Stomach (tissue), 4 donors: Measurements from ENCODE around the gene RIMS3.

ENCODE experiments used
- EP300 ChIP-seq: sonication (generic); formaldehyde crosslinking; IDR thresholded peaks from one replicate; pipeline ENCODE4 v1.6.1; 2017; ENCODE audit warnings: antibody characterized with exemption
- POLR2A ChIP-seq, 4 donors: fragments of 450-650 bp; IDR thresholded peaks; one replicate each; pipeline ENCODE4 v1.6.1; 2016; ENCODE audit warnings: antibody characterized with exemption in 4 of 4, control low read depth in 2 of 4, mild to moderate bottlenecking in 1 of 4, moderate library complexity in 1 of 4
- POLR2AphosphoS5 ChIP-seq, 3 donors: sonication (generic); formaldehyde crosslinking; IDR thresholded peaks; one replicate each; pipeline ENCODE4 v1.6.1; 2016; ENCODE audit warnings: antibody characterized with exemption in 3 of 3
- TF ChIP-seq, protein P1 (sequence below), 7 experiments: fragments of 450-650 bp in 4 of 7; fragments of 200-600 bp in 3 of 7; sonication (generic) in 3 of 7; IDR thresholded peaks; one replicate each; pipeline ENCODE4 v1.5.1; 2016 to 2019; ENCODE audit warnings: antibody characterized with exemption in 7 of 7, control low read depth in 2 of 7, mild to moderate bottlenecking in 1 of 7

DNA sequence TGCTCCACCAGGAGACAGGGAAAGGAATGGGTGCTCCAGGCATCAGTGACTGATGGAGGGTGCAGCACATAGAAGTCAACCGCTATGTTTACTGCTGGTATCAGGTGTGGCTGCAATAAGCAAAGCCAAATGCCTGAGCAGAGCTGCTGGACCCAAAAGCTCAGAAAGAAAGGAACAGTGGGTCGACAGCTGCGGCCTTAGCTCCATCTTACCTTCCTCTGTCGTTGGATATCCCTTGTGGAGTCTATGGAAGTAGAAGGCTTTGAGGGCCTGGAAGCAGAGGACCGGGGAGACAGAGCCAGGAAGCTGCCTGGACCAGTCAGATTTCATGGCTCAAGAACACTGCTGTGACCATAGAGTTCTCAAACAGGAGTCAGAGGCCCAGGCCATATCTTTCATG lies 45.3 kb downstream of the RIMS3 start:
- TF ChIP-seq, protein P1, sequence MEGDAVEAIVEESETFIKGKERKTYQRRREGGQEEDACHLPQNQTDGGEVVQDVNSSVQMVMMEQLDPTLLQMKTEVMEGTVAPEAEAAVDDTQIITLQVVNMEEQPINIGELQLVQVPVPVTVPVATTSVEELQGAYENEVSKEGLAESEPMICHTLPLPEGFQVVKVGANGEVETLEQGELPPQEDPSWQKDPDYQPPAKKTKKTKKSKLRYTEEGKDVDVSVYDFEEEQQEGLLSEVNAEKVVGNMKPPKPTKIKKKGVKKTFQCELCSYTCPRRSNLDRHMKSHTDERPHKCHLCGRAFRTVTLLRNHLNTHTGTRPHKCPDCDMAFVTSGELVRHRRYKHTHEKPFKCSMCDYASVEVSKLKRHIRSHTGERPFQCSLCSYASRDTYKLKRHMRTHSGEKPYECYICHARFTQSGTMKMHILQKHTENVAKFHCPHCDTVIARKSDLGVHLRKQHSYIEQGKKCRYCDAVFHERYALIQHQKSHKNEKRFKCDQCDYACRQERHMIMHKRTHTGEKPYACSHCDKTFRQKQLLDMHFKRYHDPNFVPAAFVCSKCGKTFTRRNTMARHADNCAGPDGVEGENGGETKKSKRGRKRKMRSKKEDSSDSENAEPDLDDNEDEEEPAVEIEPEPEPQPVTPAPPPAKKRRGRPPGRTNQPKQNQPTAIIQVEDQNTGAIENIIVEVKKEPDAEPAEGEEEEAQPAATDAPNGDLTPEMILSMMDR (IDR thresholded peaks at IDR 0.05) = no peak
- TF ChIP-seq POLR2A (IDR thresholded peaks at IDR 0.05) (no peak), EP300 (no peak), POLR2AphosphoS5 (IDR thresholded peaks at IDR 0.05) (no peak)
